WTC11 (cell line): ENCODE data around the gene CNGA3. TPM values are rescaled to one million over a fixed set of nuclear protein-coding genes. Genes with fewer than 3 reads are reported as not detected.

Experiments used
- ATAC-seq: fragments of 200-7000 bp; cut with Tn5 transposase; 2 replicates; pipeline ENCODE4 v1.10.0; 2021; ENCODE audit warnings: mild to moderate bottlenecking, moderate library complexity
- CTCF ChIA-PET: fragments of 300-600 bp; sonication (Branson Sonifier 250); formaldehyde crosslinking; loops from one replicate; lab custom pipeline; 2021; ENCODE audit warnings: antibody characterized with exemption; lab: Charles Lee
- POLR2A ChIA-PET: fragments of 350-600 bp; sonication (Branson Sonifier 250); formaldehyde crosslinking; loops from one replicate; lab custom pipeline; 2021; ENCODE audit warnings: antibody characterized with exemption; lab: Charles Lee
- DNase-seq: peaks from one replicate; pipeline ENCODE4 v3.0.0; 2021; ENCODE audit warnings: low spot score
- H3K27ac Mint-ChIP-seq: 2 replicates; pipeline ENCODE4 v1.8.0; 2021; ENCODE audit warnings: mixed read lengths
- H3K27me3 Mint-ChIP-seq: 2 replicates; pipeline ENCODE4 v1.8.0; 2021; ENCODE audit warnings: low read depth, mild to moderate bottlenecking, moderate library complexity, mixed read lengths
- H3K36me3 Mint-ChIP-seq: 2 replicates; pipeline ENCODE4 v1.8.0; 2021; ENCODE audit warnings: mixed read lengths
- H3K4me1 Mint-ChIP-seq: 2 replicates; pipeline ENCODE4 v1.8.0; 2022; ENCODE audit warnings: mixed read lengths
- H3K4me3 Mint-ChIP-seq: 2 replicates; pipeline ENCODE4 v1.8.0; 2021; ENCODE audit warnings: mild to moderate bottlenecking, moderate library complexity, mixed read lengths
- H3K9me3 Mint-ChIP-seq: 2 replicates; pipeline ENCODE4 v1.8.0; 2021; ENCODE audit warnings: mixed read lengths
- AFF4 ChIP-seq: sonication (generic); formaldehyde crosslinking; IDR thresholded peaks from 2 replicates; pipeline ENCODE4 v1.8.1; 2023; ENCODE audit warnings: mild to moderate bottlenecking, missing genetic modification reagents, borderline replicate concordance
- CDX4 ChIP-seq: fragments of 250-450 bp; sonication (Bioruptor Pico); IDR thresholded peaks from 2 replicates; pipeline ENCODE4 v1.9.0; 2021; ENCODE audit warnings: moderate library complexity, mild to moderate bottlenecking, inconsistent platforms, borderline replicate concordance
- CREM ChIP-seq: sonication (generic); formaldehyde crosslinking; IDR thresholded peaks from 2 replicates; pipeline ENCODE4 v1.8.1; 2022; ENCODE audit warnings: mild to moderate bottlenecking, missing genetic modification reagents, moderate library complexity
- CTCF ChIP-seq: fragments of 200-600 bp; IDR thresholded peaks from 2 replicates; pipeline ENCODE4 v1.8.0; 2022; ENCODE audit warnings: antibody characterized with exemption
- ETV6 ChIP-seq: sonication (generic); formaldehyde crosslinking; IDR thresholded peaks from 2 replicates; pipeline ENCODE4 v1.8.1; 2022; ENCODE audit warnings: mild to moderate bottlenecking, missing genetic modification reagents
- FOXP4 ChIP-seq: sonication (generic); formaldehyde crosslinking; IDR thresholded peaks from 2 replicates; pipeline ENCODE4 v1.8.0; 2022; ENCODE audit warnings: mild to moderate bottlenecking, missing genetic modification reagents
- HMGA2 ChIP-seq: fragments of 250-450 bp; sonication (Bioruptor Pico); IDR thresholded peaks from 2 replicates; pipeline ENCODE4 v1.4.0; 2021; ENCODE audit warnings: mild to moderate bottlenecking, moderate library complexity
- MAX ChIP-seq: sonication (generic); formaldehyde crosslinking; IDR thresholded peaks from 2 replicates; pipeline ENCODE4 v1.8.0; 2022; ENCODE audit warnings: mild to moderate bottlenecking, missing genetic modification reagents
- NR3C1 ChIP-seq: sonication (generic); formaldehyde crosslinking; conservative IDR thresholded peaks from 2 replicates; pipeline ENCODE4 v1.8.1; 2023; ENCODE audit warnings: low read depth, mild to moderate bottlenecking, missing genetic modification reagents
- SMAD4 ChIP-seq: sonication (generic); formaldehyde crosslinking; IDR thresholded peaks from 2 replicates; pipeline ENCODE4 v1.8.0; 2022; ENCODE audit warnings: mild to moderate bottlenecking, missing genetic modification reagents
- SP1 ChIP-seq: sonication (generic); formaldehyde crosslinking; conservative IDR thresholded peaks from 2 replicates; pipeline ENCODE4 v1.8.1; 2022; ENCODE audit warnings: missing genetic modification reagents
- TEAD1 ChIP-seq: sonication (generic); formaldehyde crosslinking; IDR thresholded peaks from 2 replicates; pipeline ENCODE4 v1.8.0; 2022; ENCODE audit warnings: mild to moderate bottlenecking, missing genetic modification reagents
- USF2 ChIP-seq: sonication (generic); formaldehyde crosslinking; IDR thresholded peaks from 2 replicates; pipeline ENCODE4 v1.8.1; 2023; ENCODE audit warnings: mild to moderate bottlenecking, missing genetic modification reagents, moderate library complexity
- ZBTB43 ChIP-seq: sonication (generic); formaldehyde crosslinking; IDR thresholded peaks from 2 replicates; pipeline ENCODE4 v1.8.1; 2023; ENCODE audit warnings: mild to moderate bottlenecking, missing genetic modification reagents
- ZNF219 ChIP-seq: sonication (generic); formaldehyde crosslinking; IDR thresholded peaks from 2 replicates; pipeline ENCODE4 v1.8.0; 2023; ENCODE audit warnings: missing genetic modification reagents, mild to moderate bottlenecking, borderline replicate concordance
- ZNF232 ChIP-seq: sonication (generic); formaldehyde crosslinking; IDR thresholded peaks from 2 replicates; pipeline ENCODE4 v1.8.0; 2022; ENCODE audit warnings: mild to moderate bottlenecking, missing genetic modification reagents
- ZNF396 ChIP-seq: fragments of 250-450 bp; sonication (Bioruptor Pico); IDR thresholded peaks from 2 replicates; pipeline ENCODE4 v1.8.0; 2021; ENCODE audit warnings: mild to moderate bottlenecking, moderate library complexity, borderline replicate concordance
- ZNF425 ChIP-seq: fragments of 250-450 bp; sonication (Bioruptor Pico); conservative IDR thresholded peaks from 2 replicates; pipeline ENCODE4 v1.9.0; 2021; ENCODE audit warnings: mild to moderate bottlenecking
- total RNA-seq: library from RNA; stranded (reverse); gene quantifications from 3 replicates; pipeline ENCODE4 v1.2.3, GENCODE V29; 2021

The CNGA3 gene
- total RNA-seq, 1 experiment from 2014 or later = not detected

- TF ChIP-seq ETV6 = no peak
- no peak for TF ChIP-seq SP1
- no peak for TF ChIP-seq HMGA2
- TF ChIP-seq USF2 (CRISPR knock-in tag) = no peak
- TF ChIP-seq ZBTB43 (CRISPR knock-in tag) = no peak
- no peak for TF ChIP-seq CDX4 (CRISPR knock-in tag)
- TF ChIP-seq, all 79 proteins: peak for 0
Observed at GRCh38 chr2:98374958-98375570, 28.8 kb downstream of the CNGA3 start (continued).

- TF ChIP-seq ZNF219 = no peak
- no peak for DNase-seq
- Mint-ChIP-seq H3K36me3 (no peaks in the 10 kb centered on the region), H3K27ac (no peak overlapping the region), H3K27me3 (peaks cover 6% of the 10 kb centered on the region), H3K9me3 (no peaks in the 10 kb centered on the region), H3K4me1 (peaks cover 24% of the 10 kb centered on the region), H3K4me3 (no peak overlapping the region)
- ATAC-seq = no peak
- CTCF ChIA-PET = no interaction called here
- POLR2A ChIA-PET = no interaction called here
Observed at GRCh38 chr2:98376301-98376910, 30.1 kb downstream of the CNGA3 start.

GRCh38 chr2:98376996-98377395 is 30.7 kb downstream of the CNGA3 start:
- Mint-ChIP-seq H3K27me3 (peaks cover 8% of the 10 kb centered on the region), H3K9me3 (no peaks in the 10 kb centered on the region), H3K4me3 (no peak overlapping the region), H3K36me3 (no peaks in the 10 kb centered on the region), H3K4me1 (peaks cover 24% of the 10 kb centered on the region), H3K27ac (no peak overlapping the region)
- TF ChIP-seq MAX (no peak), FOXP4 (CRISPR knock-in tag) (no peak), CREM (CRISPR knock-in tag) (no peak), ZNF396 (CRISPR knock-in tag) (no peak), ZNF232 (no peak), SMAD4 (CRISPR knock-in tag) (no peak), TEAD1 (no peak), ZNF425 (CRISPR knock-in tag) (no peak), AFF4 (CRISPR knock-in tag) (no peak), ETV6 (no peak), CTCF (no peak), NR3C1 (CRISPR knock-in tag) (no peak)
- POLR2A ChIA-PET = no interaction called here
- DNase-seq = no peak
- CTCF ChIA-PET = no interaction called here
- ATAC-seq = no peak
